SJSA1 (cell line): ENCODE results near the gene MYO10. TPM values are rescaled to one million over a fixed set of nuclear protein-coding genes. Genes with fewer than 3 reads are reported as not detected.

Experiments
- DNase-seq, 2 experiments: peaks; one replicate each; pipeline ENCODE4 v3.0.0-alpha.2; 2015 to 2020; ENCODE audit warnings: low spot score in 2 of 2, low read depth in 1 of 2
- H3K27ac ChIP-seq: fragments of 250-450 bp; sonication (Bioruptor Pico); 2 replicates; pipeline ENCODE4 v1.5.1; 2020; ENCODE audit warnings: mild to moderate bottlenecking, moderate library complexity
- H3K27me3 ChIP-seq: fragments of 250-450 bp; sonication (Bioruptor Pico); replicated peaks from 2 replicates; pipeline ENCODE4 v1.5.1; 2020; ENCODE audit warnings: mild to moderate bottlenecking, moderate library complexity
- H3K36me3 ChIP-seq: fragments of 250-450 bp; sonication (Bioruptor Pico); 2 replicates; pipeline ENCODE4 v1.5.1; 2020; ENCODE audit warnings: mild to moderate bottlenecking
- H3K4me1 ChIP-seq: fragments of 250-450 bp; sonication (Bioruptor Pico); replicated peaks from 2 replicates; pipeline ENCODE4 v1.6.1; 2021; ENCODE audit warnings: mild to moderate bottlenecking
- H3K4me3 ChIP-seq: fragments of 250-450 bp; sonication (Bioruptor Pico); 2 replicates; pipeline ENCODE4 v1.5.1; 2020; ENCODE audit warnings: mild to moderate bottlenecking
- H3K9me3 ChIP-seq: fragments of 250-450 bp; sonication (Bioruptor Pico); replicated peaks from 2 replicates; pipeline ENCODE4 v1.5.1; 2020; ENCODE audit warnings: mild to moderate bottlenecking
- total RNA-seq: library from RNA; depleted of rRNA; stranded (reverse); fragments of >200 nt; shearing (Covaris generic); gene quantifications from 2 replicates; pipeline ENCODE4 v1.2.3, GENCODE V29; 2014

MYO10 gene
- total RNA-seq, 1 experiment from 2014 or later, result 54.3 TPM

DNA sequence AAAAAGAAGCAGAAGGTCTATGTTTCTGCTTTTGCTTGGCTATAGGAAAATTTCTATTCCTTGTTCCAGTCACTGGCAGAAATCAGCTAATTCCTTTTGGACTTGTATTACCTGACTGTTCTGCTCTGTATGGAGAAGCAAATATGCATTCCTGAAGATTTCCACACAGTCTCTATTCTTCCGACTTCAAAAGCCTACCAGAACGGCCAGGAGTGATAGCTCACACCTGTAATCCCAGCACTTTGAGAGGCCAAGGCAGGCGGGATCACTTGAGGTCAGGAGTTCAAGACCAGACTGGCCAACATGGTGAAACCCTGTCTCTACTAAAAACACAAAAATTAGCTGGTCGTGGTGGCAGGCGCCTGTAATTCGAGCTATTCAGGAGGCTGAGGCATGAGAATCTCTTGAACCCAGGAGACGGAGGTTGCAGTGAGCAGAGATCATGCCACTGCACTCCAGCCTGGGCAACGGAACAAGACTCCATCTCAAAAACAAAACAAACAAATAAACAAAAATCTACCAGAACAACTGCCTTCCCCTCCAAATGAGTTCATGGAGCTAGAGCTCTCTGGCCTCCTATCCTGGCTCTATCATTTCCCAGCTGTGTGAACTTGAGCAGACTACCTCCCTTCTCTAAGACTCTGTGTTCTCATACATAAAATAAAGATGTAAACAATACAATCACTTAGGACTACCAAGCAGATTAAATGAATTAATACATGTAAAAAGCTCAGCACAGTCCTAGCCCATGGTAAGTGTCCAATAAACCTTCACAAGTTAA is 17.0 kb downstream of the MYO10 start:
- Histone ChIP-seq H3K9me3 (no peaks in the 10 kb centered on the region), H3K27ac (no peak overlapping the region), H3K36me3 (peaks cover 20% of the 10 kb centered on the region), H3K4me1 (peaks cover 45% of the 10 kb centered on the region), H3K27me3 (no peaks in the 10 kb centered on the region), H3K4me3 (no peak overlapping the region)
- no peak for DNase-seq

DNA sequence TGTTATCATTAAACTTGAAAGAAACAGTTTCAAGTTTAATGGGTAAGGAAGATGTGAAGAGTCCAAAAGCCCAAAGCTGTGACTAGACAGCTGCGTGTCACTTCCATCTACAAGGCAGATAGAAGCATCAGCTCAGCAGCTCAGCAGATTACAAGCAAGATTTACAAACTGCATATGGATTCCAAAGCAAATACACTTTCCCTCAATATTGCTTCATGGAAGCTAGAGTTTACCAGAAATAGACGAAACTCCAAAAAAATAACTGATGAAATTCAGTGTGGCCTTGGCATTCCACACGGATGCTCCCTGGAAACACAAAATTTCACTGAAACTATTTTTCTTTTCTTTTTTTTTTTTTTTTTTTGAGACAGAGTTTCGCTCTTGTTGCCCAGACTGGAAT is 17.9 kb downstream of the MYO10 start:
- no peaks in the 10 kb centered on the region for H3K27me3 ChIP-seq
- H3K4me1 ChIP-seq, result peaks cover 54% of the 10 kb centered on the region
- H3K27ac ChIP-seq, result no peak overlapping the region; the same call in 1 of the 2 replicates
- no peaks in the 10 kb centered on the region for H3K9me3 ChIP-seq
- H3K36me3 ChIP-seq, result peaks cover 20% of the 10 kb centered on the region
- no peak for DNase-seq
- no peak overlapping the region for H3K4me3 ChIP-seq

DNA sequence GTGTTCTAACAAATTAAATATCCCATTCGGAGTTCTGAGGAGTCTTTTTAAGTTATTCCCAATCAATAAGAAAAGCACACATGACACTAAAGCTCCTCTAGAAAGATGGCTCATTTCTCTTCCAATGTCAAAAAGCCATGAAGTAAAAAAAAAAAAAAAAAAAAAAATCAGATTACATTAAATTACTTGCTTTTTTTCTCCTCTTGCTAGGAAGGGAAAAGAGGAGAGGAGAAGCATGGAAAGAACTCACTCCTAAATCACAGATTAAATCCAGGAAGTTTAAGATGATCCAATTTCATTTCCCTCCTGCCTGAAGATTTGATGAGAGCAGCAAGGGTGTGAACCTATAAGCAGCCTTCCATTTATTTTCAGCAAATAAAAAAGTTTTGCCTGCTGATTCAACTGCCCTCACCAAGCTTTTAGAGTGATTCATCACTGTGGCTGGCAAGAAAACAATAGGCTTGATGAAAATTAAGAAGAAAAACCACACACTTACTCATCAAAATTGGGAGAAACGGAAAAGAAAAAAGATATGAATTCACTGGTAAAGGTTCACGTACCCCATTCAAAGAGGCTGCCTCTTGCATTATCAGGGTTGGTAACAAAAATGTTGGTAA is 19.7 kb downstream of the MYO10 start:
- Histone ChIP-seq H3K4me3 (no peak overlapping the region), H3K9me3 (no peaks in the 10 kb centered on the region), H3K27me3 (no peaks in the 10 kb centered on the region), H3K27ac (peak overlapping the region; percentile 61), H3K4me1 (peaks cover 64% of the 10 kb centered on the region), H3K36me3 (peaks cover 20% of the 10 kb centered on the region)
- peak; percentile 67 to 93 for DNase-seq

DNA sequence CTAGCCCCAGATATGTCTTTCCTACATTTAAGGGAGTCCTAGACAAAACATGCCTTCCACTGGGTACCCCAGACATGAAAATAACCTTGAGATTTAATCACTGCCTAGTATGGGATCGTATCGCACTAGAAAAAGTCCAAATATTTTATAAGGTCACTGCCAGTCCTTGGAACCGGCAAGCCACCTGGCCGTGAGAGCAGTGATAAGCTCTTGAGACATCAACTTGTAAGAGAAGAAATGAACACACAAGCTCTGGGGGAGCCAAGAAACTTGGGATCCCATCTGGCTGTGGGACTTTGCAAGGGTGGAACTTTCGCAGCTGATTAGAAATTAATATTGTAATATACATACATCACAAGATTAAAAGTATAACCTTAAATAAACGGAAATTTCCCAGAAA is 21.5 kb downstream of the MYO10 start:
- Histone ChIP-seq H3K36me3 (peaks cover 14% of the 10 kb centered on the region), H3K4me1 (peaks cover 70% of the 10 kb centered on the region), H3K27me3 (no peaks in the 10 kb centered on the region), H3K4me3 (no peak overlapping the region), H3K27ac (no peak overlapping the region), H3K9me3 (no peaks in the 10 kb centered on the region)
- DNase-seq, result no peak

DNA sequence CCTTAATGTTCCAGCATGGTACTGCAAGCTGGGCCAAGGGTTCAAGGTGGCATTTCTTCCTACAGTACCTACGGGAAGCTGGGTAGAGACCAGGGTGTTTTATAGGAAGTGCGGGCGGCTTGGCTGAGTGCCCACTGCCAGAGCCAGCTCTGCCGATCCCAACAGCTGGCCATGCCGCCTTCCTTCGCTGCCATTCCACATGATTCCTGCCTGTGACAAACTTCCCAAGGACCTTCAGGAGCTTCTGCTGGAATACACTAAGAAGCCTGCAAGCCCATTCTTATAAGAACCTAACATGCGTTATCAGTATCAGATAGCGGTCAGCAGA is 22.0 kb downstream of the MYO10 start:
- H3K36me3 ChIP-seq, result peaks cover 14% of the 10 kb centered on the region
- no peak overlapping the region for H3K4me3 ChIP-seq
- no peaks in the 10 kb centered on the region for H3K27me3 ChIP-seq
- no peak overlapping the region for H3K27ac ChIP-seq
- DNase-seq, result no peak
- H3K9me3 ChIP-seq, result no peaks in the 10 kb centered on the region
- H3K4me1 ChIP-seq, result peaks cover 67% of the 10 kb centered on the region

DNA sequence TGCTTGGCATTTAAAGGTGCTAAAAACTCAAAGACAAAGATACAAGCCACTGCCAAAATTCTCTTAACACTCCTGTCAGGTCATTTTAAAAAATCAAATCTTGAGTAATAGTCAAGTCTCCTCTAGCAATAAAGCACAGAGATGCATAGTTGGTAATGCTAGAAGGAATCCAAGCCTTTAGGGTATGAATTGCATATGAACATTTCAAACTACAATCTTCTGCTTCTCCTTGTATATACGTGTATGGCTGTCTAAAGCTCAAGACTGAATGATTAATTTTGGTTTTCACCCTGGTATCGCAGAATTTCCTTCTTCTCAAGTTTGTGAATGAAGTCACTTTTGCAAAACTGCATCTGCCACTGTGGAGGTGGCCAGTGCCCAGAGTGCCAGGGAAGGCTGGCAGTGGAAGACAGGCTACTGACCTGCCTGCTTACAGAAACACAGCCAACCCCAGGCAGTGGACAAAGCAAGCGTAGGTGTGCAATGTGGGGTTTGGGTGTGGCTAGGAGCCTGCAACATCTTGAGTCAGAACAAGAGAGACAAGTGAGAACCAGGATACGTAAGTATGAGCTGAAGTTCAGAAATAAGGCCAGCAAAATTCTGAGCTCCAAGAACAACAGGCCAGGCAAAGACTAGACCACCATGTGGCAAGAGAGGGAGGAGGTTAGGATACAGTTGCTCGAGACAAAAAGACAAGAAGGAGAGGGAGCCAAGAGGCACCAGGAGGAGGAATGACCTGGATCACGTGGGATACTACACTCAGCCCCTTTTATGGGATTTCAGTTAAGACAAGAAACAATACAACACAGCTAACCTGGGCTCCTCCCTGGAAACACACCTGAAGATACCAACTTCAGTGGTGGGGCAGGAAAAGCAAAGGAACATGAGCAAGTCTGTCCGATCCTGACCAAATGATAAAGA is 22.6 kb downstream of the MYO10 start:
- DNase-seq, result no peak
- no peaks in the 10 kb centered on the region for H3K27me3 ChIP-seq
- no peaks in the 10 kb centered on the region for H3K9me3 ChIP-seq
- H3K27ac ChIP-seq, result no peak overlapping the region
- no peak overlapping the region for H3K4me3 ChIP-seq
- peaks cover 65% of the 10 kb centered on the region for H3K4me1 ChIP-seq
- H3K36me3 ChIP-seq, result peaks cover 11% of the 10 kb centered on the region

DNA sequence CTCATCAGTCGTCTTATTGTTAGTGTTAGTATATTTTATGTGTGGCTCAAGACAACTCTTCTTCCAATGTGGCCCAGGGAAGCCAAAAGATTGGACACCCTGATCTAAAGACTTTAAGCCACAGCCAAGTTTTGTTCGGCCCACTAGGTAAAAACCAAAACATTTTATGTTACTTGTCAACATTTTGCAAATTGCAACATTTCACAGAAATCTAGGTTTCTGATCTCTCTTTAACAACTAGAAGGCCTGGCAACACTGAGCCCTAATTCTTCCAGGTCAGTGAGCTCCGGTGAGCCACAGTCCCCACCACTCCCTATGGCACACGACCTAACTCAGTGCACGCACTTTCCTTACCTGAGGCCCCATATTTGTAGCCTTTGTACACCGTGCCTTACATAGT is 24.0 kb downstream of the MYO10 start:
- H3K9me3 ChIP-seq, result no peaks in the 10 kb centered on the region
- H3K36me3 ChIP-seq, result peaks cover 15% of the 10 kb centered on the region
- no peak overlapping the region for H3K27ac ChIP-seq
- no peak overlapping the region for H3K4me3 ChIP-seq
- H3K4me1 ChIP-seq, result peaks cover 54% of the 10 kb centered on the region
- no peaks in the 10 kb centered on the region for H3K27me3 ChIP-seq
- DNase-seq, result no peak

DNA sequence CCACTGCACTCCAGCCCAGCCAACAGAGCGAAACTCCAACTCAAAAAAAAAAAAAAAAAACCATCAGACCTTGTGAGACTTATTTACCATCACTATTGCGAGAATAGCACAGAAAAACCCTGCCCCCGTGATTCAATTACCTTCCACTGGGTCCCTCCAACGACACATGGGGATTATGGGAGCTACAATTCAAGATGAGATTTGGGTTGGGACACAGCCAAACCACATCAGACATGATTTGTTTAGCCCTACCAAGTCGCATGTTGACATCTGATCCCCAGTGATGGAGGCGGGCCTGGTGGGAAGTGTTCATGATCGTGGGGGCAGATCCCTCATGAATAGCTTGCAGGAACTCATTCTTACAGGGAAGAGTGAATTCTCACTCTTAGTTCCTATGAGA is 26.6 kb downstream of the MYO10 start:
- no peak overlapping the region for H3K4me3 ChIP-seq
- DNase-seq, result peak; percentile 59 to 65
- no peak overlapping the region for H3K27ac ChIP-seq
- no peaks in the 10 kb centered on the region for H3K9me3 ChIP-seq
- peaks cover 9% of the 10 kb centered on the region for H3K36me3 ChIP-seq
- H3K27me3 ChIP-seq, result no peaks in the 10 kb centered on the region
- peaks cover 32% of the 10 kb centered on the region for H3K4me1 ChIP-seq

DNA sequence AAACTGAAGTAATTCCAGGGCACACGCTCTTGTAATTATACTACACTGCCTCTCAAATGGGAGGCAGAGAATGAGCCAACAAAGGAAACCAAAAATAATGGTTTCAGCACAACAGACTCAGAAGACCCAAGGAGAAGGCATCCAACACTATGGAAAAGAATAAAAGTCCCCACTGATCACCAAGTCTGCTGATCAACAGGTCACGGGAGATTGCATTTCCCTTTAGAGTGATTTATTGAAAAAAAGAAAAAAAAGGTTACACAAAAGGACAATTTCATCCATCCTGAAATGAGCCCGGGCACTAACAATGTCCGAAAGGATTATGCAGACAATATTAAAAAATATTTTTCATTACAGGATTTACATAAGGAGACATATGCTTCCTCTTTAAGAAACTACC is 28.8 kb downstream of the MYO10 start:
- DNase-seq, result no peak
- Histone ChIP-seq H3K4me3 (no peak overlapping the region), H3K4me1 (peaks cover 10% of the 10 kb centered on the region), H3K9me3 (no peaks in the 10 kb centered on the region), H3K27ac (no peak overlapping the region), H3K36me3 (peaks cover 12% of the 10 kb centered on the region), H3K27me3 (no peaks in the 10 kb centered on the region)

DNA sequence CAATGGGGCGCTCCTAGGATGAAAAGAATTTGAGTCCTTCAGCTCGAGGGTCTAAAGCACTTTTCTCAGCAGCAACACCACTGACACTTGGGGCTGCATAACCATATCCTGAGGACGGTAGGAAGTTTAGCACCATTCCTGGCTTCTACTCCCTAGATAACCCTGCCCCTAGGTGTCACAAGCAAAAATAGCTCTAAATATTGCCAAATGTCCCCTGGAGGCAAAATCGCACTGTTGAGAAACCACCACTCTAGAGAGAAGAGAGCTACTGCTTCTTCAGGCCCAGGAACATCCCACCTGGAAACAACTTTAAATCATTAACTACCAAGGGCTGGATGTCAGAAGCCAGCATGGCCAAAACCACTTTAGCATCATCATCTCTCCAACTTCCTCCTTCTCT is 29.8 kb downstream of the MYO10 start:
- peaks cover 12% of the 10 kb centered on the region for H3K36me3 ChIP-seq
- peaks cover 9% of the 10 kb centered on the region for H3K4me1 ChIP-seq
- H3K27me3 ChIP-seq, result no peaks in the 10 kb centered on the region
- no peak for DNase-seq
- H3K4me3 ChIP-seq, result no peak overlapping the region
- H3K9me3 ChIP-seq, result no peaks in the 10 kb centered on the region
- H3K27ac ChIP-seq, result no peak overlapping the region

DNA sequence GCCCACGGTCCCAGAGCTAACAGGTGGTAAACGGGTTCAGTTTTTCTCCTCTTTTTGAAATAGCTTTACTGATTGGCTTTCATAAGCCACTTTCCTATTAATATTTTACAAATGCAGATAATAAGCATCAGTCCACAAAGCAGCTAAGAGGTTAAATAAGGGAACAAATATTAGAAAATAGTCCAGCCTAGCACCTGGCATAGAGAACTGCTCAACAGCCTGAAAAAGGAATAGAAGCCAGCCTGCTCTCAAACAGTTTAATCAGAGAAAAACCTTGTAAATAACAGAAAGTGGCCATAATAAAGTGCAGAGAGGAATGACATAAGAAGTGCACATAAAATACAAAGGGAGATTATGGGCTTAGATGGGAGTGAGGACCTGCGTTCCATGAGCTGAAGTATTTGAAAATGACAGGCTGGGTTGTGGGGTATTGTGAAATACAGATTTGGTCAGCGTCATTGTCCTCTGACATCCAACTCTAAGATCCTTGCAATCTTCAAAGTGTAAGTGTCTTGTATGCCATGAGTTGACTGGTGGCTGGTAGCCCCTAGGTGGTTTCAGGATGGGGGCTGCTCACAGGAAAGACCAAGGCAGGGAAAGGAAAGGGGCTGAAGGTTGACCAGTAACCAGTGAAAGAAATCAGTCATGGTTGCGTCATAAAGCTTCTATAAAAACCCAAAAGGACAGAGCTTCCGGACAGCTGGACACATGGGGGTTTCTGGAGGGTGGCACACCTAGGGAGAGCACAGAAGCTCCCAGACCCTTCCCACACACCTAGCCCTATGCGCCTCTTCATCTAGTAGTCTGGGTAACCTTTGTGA is 32.4 kb downstream of the MYO10 start:
- DNase-seq, result no peak
- Histone ChIP-seq H3K27ac (no peak overlapping the region), H3K4me1 (peaks cover 6% of the 10 kb centered on the region), H3K36me3 (peaks cover 12% of the 10 kb centered on the region), H3K27me3 (no peaks in the 10 kb centered on the region), H3K4me3 (no peak overlapping the region), H3K9me3 (no peaks in the 10 kb centered on the region)

DNA sequence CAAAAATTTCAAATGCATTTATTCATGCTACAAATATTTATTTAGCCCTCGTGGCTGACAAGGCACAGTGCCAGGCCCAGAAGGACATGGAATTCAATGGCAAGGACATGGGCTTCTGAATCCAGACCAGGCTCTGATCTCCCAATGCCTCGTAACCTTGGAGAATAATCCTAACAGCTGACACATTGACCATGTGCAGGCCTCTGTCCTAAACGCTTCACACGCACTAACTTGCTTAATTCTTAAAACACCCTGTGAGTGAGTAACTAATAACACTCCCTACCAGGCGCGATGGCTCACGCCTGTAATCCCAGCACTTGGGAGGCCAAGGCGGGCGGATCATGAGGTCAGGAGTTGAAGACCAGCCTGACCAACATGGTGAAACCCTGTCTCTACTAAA is 33.2 kb downstream of the MYO10 start:
- Histone ChIP-seq H3K4me1 (peaks cover 8% of the 10 kb centered on the region), H3K27ac (no peak overlapping the region), H3K27me3 (no peaks in the 10 kb centered on the region), H3K4me3 (no peak overlapping the region), H3K36me3 (peaks cover 9% of the 10 kb centered on the region), H3K9me3 (no peaks in the 10 kb centered on the region)
- no peak for DNase-seq

DNA sequence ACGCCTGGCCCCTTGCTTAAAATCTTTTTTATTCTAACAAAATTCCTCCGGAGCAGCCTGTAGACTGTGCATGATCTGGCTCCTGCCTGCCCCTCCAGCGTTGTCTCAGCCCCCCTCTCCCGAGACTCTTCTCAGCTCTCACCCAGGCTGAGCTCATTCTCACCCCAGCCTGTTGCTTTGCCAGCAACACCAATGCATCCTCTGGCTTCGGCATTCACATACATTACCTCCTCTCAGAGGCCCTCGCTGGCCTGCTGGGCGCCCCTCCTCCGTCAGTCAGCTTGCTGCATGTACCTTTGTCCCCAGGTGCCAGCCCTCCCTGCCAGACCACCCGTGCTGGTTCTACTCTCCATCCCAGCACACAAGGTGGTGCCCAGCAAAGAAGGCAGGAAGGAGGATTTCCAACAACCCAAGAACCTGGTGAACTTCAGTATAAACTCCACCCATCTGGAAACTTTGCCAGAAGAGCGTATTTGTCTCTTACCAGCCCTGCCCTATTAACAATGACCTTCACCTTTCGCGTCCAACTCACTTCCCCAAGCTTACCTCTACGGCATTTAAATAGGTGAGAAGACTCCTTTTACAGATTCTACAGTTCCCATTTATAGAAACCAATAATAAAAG is 35.0 kb downstream of the MYO10 start:
- Histone ChIP-seq H3K4me1 (peaks cover 15% of the 10 kb centered on the region), H3K4me3 (no peak overlapping the region), H3K27ac (no peak overlapping the region), H3K27me3 (no peaks in the 10 kb centered on the region), H3K36me3 (peaks cover 9% of the 10 kb centered on the region; the same call in 1 of the 2 replicates), H3K9me3 (no peaks in the 10 kb centered on the region)
- no peak for DNase-seq
